Stimulated activated naive CD4-positive, alpha-beta T cell treated with Interleukin-2 at 50 U/mL for 16 hours (primary cell): ENCODE data around the gene CCDC85A.

ENCODE experiments used
- DNase-seq: peaks from one replicate; lab custom pipeline; 2025; lab: John Stamatoyannopoulos, UW

CCDC85A gene

GRCh38 chr2:56192664-56193305, 9.0 kb downstream of the CCDC85A start:
- DNase-seq = no peak

GRCh38 chr2:56195563-56195962, 11.8 kb downstream of the CCDC85A start:
- no peak for DNase-seq

DNA sequence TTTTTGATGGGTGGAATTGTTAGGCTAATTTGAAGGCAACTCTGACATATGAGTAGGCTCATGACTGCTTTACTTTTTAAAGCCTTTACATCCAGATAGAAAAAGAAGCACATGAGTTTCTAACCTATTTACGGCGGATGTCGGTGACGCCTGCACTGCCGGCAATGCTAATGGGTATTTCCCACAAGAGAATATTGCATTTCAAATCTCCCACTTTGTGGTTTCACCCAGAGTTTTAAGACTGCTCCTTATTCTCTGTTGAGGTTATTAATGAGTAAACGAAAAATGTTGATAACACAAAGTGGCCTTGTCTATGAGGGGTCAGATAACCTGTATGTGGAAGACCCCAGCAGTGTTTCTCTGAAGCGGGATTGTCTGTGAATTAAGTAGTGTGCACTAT, 14.0 kb downstream of the CCDC85A start:
- DNase-seq = no peak

DNA sequence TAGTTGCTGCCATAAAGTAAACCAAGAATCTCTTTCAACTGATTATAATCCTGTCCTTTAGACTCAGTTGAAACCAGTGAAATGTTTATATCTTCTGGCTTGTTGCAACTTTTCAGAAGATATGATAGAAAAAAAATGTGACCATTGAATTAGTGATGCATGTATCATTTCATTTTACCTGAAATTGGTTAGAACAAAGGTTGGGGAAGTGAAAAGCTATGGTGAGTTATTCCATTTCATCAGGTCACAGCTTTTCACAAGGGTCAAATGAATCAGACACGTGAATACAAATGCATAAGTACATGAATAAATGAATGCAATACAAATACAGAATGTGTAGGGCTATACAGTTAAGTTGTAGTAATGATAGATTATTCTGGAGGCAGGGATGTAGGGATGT, 15.1 kb downstream of the CCDC85A start:
- DNase-seq = no peak

DNA sequence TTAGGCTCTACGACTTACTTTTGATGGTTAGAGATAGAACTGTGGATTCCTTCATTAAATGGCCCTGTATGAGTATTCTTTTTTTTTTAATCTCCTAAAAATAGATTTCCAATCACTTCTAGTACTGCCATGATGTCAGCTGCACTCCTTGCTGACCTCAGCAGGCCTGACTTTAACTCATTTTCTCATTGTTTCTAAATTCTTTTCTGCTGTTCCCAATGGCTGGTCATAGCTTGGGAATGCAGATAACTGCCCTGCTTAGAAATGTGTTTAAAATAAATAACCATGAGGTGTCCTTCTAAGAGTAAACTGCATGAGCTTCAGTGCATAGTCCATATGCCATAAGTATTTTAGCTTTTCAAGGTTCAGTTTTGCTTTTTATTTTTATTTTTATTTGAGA, 15.7 kb downstream of the CCDC85A start:
- no peak for DNase-seq

DNA sequence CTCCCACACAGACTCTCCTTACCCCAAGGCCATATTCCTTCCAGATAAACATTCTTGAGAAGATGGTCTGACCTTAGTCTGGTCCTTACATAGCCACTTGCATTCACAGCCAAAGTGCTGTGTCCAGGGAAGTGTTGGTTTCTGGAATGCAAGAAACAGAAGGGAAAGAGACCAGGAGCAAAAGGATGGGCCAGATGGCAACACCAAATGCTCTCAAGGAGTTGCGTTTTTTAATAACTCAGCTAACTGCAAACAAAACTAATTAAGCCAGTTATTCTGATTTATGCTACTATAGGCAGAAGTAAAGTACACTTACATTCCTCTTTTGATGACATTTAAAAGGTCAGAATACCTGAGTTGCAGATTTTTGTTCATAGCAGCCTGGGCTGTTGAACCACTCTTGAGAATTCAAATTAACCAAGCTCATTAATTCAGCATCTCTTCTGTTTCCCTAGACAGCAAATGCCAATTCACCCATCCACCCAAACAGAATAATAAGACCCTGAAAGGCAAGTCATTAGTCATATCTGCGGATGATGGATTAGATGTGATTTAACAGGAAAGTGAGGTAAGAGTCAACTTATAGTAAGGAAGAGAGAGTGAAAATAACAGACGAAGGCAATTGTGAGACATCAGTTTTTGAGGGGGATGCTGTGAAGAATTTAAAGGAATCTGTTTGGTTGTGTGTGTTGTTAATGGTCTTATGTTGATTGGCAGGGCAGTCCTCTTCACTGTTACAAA, 18.8 kb downstream of the CCDC85A start:
- DNase-seq = no peak

- DNase-seq = no peak
Observed at GRCh38 chr2:56204556-56204955, 20.8 kb downstream of the CCDC85A start.

DNA sequence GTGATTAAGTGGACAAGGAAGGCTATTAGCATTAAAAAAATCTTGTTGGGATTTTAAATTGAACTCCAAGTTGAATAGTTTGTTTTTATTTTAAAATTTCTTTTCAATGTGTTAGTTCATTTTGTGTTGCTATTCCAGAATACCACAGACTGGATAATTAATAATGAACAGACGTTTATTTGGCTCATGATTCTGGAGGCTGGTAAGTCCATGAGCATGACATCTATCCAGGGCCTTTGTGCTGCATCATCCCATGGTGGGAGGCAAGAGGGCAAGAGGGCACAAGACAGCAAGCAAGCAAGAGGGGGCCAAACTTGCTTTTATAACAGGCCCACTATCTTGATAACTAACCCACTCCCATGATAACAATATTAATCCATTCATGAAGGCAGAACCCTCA, 22.5 kb downstream of the CCDC85A start:
- DNase-seq = no peak

GRCh38 chr2:56207760-56208159, 24.0 kb downstream of the CCDC85A start:
- DNase-seq = no peak

GRCh38 chr2:56208380-56208779, 24.6 kb downstream of the CCDC85A start:
- DNase-seq = no peak

DNA sequence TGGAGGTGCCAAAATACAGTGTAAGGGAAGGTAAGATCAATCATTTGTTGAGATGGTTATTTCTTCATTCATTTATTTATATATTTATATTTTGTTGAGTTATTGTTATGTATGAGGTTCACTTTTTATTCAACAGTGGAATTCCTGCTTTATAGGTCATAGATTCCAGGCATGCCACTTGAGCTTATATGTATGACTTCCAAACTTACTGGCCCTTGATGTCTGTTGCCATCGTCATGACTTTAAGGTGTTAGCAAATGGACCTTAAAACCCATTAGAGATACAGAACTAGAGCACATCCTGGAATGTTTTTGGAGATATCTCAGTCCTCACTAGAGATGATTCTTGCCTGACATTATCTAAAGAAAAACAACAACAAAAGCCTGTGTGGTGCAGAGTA, 25.9 kb downstream of the CCDC85A start:
- DNase-seq = no peak

GRCh38 chr2:56210291-56210690, 26.5 kb downstream of the CCDC85A start:
- DNase-seq = no peak

DNA sequence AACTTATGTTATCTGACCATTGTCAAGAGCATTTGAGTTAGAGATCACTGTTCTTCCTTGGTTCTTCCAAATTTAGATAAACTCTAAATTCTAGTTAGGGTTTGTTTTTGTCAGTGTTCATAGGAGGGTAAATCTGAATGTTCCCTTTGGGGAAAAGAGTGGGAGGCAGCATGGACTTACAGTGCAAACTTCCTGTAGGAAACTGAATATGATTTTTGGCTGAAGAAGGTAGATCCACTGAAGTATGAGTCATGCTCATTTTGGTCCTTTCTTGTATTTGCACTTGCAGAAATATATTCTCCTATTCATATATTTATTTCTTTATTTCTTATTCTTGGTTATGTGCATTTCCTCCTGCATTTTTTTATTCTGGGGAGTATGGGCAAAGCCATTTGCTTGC, 27.3 kb downstream of the CCDC85A start:
- DNase-seq = no peak

DNA sequence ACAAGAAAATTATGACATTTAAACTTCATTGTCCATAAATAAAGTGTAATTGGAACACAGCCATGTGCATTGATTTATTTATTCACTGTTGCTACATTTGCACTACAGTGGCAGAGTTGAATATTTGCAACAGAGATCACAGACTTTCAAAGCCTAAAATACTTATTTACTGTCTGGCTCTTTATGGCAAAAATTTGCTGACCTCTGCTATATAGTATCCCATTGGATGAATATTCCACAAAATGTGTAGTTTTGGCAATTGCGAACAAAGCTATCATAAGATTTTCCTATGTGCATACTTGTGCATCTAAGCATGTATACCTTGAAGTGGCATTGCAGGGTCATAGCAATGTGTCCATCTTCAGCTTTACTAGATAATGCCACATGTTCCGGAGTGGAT, 32.1 kb downstream of the CCDC85A start:
- DNase-seq = no peak

GRCh38 chr2:56217106-56217505, 33.3 kb downstream of the CCDC85A start:
- no peak for DNase-seq

DNA sequence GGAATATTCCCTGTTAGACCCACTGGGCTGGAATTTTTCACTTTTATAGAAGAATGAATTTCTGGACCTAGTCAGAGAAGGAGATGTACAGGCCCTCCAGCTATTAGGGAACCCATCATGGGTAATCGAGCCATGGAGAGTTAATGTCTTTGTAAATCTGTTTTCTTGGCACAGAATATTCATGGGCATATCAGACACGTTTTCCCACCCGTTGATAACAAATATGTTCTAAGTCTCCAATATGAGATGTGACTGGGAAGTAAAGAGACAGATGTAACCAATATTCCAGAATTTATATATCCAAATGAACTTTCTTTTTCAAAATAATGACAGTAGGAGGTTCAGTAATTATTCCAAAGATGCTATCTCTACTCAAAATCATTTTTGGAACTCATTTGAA, 38.7 kb downstream of the CCDC85A start:
- no peak for DNase-seq

- DNase-seq = no peak
Observed at GRCh38 chr2:56224316-56224715, 40.5 kb downstream of the CCDC85A start.

DNA sequence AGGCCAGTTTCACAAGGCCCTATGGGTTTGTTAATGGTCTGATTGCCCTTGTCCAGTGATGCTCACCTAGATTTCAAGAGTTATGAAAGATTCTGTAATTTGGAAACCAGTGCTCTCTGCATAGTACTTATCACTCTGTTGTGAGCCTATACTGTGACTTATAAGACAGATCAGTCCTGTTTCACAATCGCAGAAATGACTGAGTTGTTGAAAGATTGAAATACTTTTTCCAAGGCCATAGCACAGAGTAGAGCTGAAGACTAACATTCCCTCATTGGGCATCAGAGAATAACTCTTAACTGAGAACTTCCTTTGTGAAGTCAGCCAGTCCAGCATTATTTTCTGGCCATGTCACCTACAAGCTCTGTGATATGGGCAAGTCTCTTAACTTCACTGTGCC, 44.0 kb downstream of the CCDC85A start:
- DNase-seq = no peak

- no peak for DNase-seq
Observed at GRCh38 chr2:56229397-56230060, 45.7 kb downstream of the CCDC85A start.

- no peak for DNase-seq
Observed at GRCh38 chr2:56230156-56230555, 46.4 kb downstream of the CCDC85A start.

DNA sequence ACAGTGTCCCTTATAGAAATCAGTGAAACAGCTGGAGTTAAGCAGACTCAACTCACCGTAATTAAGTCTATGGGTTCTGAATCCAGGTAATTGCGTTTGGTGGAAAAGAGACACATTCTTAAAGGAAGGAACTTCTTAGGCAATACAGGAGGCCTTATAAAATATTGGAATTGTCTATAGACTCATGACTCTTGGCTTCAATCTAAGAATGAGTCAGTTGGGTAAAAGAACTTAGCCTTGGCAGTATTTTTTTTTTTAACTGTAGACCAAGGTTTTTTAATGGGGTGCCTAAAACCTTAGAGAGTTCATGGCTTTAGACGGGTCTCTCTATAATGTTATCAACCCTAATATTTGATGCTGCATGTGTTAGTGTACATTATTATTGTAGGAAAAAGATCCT, 47.6 kb downstream of the CCDC85A start:
- no peak for DNase-seq

DNA sequence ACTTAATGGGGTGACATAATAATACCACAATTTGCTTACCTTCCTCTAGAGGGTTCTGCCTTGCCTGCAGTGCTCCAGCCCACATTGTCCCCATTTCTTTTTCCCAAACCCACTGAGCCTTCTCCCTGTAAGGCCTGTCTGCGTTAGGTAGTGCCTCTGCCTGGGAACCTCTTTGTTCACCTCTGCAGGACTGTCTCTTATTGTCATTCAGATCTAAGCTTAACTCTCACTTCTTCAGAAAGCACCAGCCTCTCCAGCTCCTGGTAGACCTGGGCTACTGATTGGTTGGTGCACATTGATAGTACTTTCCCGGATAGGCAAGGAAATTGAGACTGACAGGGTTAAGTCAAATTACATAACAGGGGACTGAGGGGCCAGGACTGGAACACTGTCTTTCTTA, 49.1 kb downstream of the CCDC85A start:
- DNase-seq = no peak

GRCh38 chr2:56234241-56234640, 50.5 kb downstream of the CCDC85A start:
- DNase-seq = no peak
